DOHH2 (cell line): ENCODE measurements around the gene DBT.

Experiments
- CTCF ChIP-seq: fragments of 200-600 bp; sonication (generic); IDR thresholded peaks from one replicate; pipeline ENCODE4 v1.5.1; 2014; ENCODE audit warnings: antibody characterized with exemption, mild to moderate bottlenecking, low read depth, low read length; ENCODE audit not compliant: poor library complexity, severe bottlenecking
- EZH2phosphoT487 ChIP-seq: fragments of 200-600 bp; sonication (generic); IDR thresholded peaks from 2 replicates; pipeline ENCODE4 v1.6.1; 2017; ENCODE audit warnings: borderline replicate concordance, mild to moderate bottlenecking, antibody characterized with exemption, low read length, moderate library complexity, mixed read lengths

- TF ChIP-seq CTCF, result no peak
- no peak for TF ChIP-seq EZH2phosphoT487
These were observed 30.2 kb downstream of the DBT start for GRCh38 chr1:100219457-100219856.
